HPDE6-E6E7 (cell line): ENCODE data around the gene SETBP1.
"Not testable (repeated sequence)": the region's sequence is repeated elsewhere in the genome, so short reads cannot be mapped to it uniquely, and the experiment has no call there.

Source experiments
- DNase-seq: peaks from one replicate; pipeline ENCODE4 v3.0.0; 2011; ENCODE audit warnings: missing footprints; ENCODE audit errors: extremely low spot score

The SETBP1 gene

DNA sequence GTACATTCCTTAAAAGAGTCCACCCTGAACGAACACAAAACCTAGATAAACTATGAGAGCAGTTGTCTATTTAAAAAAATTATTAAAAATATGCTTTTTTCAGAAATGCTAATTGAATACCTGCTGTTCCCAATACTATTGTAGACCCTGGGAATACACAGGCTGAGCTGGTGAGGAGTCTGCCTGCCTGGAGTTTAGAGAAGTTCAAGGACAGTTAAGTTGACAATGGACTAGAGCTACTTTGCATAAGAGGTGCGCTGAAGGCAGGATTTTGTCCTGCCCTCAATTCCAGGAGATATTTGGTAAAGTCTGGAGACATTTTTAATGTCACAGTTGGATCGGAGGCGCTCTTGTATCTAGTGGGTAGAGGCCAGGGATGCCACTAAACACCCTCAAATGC lies 110.2 kb downstream of the SETBP1 start:
- DNase-seq = no peak

DNA sequence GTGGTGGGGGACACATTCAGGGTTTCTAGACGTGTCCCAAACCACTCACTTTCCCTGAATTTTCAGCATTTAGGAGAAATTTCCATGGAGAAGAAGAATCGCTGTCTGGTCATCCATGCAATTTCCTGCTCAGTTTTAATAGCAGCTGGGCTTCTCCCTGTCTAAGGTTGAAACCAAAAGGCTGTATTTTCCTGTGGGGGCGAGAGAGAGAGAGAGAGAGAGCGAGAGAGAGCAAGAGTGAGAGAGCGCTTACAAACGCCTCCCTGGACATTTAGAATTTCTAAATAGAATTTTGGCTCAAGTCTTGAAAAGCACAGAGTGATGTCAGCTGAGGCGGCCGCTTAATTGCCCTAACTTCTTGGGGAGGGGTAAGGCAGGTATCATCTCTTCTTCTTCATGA lies 110.8 kb downstream of the SETBP1 start:
- no peak for DNase-seq

DNA sequence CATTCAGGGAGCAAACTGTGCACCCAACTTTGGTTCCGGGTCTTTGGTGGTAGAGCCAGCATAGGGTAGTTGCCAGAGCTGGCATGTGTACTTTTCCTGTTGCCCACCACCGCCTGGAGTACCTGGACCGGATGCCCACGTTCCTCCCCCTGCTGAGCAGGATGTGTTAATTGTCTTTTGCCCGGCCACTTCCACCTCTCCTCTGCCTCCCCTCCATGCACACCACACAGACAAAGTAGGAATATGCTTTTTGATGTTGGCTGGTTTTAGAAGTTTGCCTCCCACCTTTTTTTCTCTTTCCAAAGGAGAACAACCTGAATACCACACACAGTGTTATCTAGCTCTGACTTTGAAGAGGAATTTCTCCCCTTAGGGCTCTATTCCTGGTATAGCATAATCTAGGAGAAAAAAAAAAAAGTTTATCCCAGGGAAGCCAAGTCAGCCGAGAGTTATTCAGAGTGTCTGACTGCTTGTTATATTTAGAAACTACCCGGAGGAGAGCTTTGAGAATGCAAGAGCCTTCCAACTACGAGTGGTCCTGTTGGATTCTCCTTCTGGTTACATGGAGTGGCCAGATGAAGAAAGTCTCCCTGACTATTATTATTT lies 111.9 kb downstream of the SETBP1 start:
- no peak for DNase-seq

DNA sequence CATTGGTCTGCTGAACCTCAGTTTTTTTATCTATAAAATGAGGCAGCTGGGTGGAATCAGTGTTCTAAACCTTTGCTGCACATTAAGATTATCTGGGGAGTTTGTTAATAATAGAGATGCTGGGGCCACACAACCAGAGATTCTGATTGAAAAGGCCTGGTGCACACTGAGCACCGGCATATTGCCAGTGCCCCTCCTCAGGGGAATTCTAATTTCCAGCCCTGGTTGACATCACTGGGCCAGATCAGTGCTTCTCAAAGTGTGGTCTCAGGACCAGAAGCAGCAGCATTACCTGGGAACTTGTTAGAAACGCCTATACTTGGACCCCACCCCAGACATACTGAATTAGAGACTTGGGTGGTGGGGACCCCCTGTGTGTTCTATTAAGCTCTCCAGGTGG lies 112.5 kb downstream of the SETBP1 start:
- no peak for DNase-seq

DNA sequence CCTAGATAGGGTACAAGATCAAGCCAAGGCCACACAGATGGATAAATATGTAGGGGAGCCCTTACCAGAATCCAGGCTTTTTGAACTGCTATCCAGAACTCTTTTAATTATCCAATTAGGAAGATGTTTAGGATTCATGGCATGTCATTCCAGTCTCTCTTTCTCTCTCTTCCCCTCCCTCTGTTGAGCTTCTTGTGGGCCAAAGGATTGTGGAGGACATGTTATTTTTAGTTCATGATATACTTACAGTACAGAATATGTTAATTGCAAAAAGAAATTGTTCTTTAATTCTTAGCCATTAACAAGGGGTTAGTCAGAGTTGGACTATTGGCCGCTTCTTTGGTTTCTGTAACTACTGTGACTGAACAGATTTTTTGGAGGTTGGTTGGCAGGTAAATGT lies 113.0 kb downstream of the SETBP1 start:
- DNase-seq = no peak

DNA sequence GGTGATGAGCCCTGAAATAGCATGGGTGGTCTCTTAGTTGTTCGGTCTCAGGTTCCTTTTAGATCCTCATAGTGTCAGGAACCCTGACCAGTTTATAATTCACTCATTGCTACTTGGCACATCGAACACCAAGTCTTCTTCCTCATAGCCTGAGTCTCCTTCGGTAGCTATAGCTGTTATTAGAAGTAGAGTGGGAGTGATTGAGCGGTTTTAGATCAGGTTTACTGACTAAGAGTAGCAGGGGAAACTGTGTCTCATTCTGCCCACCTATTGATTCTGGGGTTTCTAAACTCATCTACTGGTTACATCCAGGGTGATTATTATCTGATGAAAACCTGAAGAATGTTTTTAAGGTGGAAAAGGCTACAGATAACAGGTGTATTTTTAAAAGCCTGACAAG lies 114.6 kb downstream of the SETBP1 start:
- DNase-seq = no peak

DNA sequence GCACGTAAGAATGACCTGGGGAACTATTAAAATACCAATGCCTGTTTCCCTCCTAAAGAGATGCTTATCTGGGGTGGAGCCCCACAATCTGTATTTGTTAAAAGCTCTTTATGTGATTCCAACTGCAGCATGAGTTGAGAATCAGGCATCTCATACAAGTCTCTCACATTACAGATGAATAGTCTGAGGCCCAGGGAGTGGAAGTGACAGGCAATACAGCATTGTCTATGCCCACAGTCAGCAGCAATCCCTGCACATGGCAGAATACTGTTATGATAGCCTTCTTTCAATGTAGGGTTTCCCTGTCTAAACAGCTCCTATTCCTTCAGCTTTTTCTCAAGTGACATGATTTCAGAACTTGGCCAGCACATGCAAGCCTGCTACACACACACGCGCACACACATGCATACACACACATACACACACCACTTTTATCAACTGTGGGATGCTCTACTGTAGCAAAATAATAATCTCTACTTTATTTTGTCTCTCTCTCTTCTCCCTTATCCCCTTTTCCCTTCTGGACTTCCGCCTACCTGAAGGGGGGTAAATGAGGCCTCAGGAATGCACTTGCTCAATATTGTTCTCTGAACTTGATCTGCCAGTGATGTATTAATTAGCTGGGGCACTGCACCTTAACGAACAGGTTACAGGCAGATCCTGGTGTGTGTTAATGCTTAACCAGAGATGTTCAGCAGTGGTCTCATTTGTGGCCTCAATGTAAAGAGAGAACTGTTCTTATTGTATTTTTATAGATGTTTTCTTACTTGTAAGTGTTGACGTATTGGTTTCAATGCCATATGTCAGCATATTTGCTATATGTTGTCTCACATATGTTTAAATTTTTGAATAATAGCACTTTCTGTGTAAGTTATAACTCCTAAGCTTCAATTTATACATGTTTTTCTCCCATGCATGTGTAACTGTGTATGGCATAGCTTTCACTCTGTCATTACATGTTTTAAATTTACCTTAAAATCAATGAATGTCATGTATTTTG lies 116.0 kb downstream of the SETBP1 start:
- DNase-seq = no peak

DNA sequence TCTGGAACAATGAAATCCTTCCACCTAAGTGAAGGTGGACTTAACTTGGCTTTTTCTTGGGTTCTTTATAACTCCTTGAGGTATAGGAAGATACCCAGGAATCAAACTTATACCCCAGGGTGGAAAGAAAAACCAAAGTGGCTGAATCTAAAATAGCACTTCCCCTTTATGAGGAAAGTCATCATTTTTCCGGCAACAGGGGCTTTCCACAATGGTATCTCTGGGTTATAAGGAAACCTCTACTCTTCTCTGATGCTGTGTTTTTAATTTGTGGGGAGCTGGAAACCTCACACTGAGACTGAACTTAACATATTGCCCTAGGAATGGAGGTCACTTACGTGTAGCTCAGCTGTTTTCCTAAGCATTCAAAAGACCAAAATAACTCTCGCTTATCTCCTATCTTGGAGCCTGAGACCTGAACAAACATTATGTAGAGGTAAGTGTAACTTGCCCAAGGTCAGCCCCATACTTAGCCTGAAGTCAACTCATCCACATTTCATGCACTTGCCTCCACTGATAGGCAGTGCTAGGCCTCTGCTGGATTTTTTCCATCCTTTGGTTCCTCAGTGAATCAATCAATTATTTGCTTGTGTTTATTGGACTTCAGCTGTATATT lies 117.9 kb downstream of the SETBP1 start:
- no peak for DNase-seq

DNA sequence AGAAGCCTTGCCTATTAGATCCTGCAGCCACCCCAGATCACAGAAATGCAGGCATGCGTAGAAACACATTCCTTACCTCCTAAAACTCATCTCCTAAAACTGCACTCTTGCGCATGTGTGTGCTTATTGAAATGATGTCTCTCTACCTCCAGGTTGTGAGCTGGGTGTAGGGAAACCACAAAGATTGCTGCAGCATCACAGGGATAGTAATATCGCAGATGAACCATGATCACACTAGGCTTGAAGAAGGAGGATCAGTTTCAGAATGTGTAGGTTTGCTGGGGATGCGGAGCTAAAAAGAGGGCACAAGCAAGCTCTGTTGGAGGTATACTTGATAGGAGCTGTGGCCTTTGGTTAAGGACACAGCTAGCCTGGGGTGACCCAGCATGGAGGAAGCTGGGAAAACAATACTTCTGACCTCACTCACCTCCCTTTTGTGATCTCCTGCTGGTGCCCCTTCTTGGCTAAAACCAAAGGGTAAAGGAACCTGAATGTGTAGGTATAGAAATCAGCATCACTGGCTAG lies 118.8 kb downstream of the SETBP1 start:
- no peak for DNase-seq

DNA sequence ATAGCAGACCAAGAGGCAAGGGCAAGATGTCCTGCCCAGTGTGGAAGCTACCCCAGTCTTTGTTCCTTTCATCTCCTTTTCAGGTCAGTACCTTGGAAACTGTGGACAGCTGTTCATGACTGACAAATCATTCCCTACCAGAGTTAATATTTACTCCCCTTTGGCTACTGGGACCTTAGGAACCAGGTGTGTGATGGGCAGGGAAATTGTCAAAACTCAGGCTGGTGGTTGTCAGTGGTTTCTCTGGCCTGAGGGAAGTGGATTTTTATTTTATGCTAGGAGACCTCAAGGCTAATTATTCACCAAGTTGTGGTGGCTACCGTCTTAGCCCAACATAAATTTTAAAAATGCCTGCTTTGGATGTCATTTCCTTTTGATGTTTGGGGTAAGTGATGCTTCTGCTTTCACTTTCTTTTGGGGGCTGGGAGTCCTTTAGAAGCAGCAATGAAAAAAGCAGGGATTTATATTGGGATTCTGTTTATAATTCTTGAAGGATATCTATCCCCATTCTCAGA lies 119.3 kb downstream of the SETBP1 start:
- DNase-seq = no peak

DNA sequence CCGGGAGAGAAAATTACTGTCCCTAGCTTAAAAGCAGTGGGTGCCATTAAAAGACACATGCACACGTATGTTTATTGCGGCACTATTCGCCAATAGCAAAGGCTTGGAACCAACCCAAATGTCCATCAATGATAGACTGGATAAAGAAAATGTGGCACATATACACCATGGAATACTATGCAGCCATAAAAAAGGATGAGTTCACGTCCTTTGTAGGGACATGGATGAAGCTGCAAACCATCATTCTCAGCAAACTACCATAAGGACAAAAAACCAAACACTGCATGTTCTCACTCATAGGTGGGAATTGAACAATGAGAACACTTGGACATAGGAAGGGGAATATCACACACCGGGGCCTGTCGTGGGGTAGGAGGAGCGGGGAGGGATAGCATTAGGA lies 120.1 kb downstream of the SETBP1 start:
- DNase-seq = not testable (repeated sequence)

DNA sequence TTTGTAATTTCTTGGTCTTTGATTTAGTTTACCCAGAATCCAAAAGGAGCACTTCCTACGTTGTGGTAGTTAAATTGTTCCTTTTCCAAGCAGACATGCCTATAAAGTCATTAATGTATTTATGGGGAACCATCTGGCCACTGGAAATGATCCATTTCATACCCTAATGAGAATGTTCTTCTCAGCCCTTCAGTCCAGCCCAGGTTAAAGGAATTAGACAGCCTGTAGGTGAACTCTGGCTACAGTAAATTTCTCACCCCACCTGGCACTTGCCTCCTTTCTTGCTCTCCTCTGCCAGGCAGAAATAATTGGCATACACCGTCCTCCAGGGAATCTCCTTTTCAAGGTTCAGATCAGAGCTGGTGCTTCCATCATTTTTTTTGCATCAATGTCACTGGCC lies 121.1 kb downstream of the SETBP1 start:
- DNase-seq = no peak

DNA sequence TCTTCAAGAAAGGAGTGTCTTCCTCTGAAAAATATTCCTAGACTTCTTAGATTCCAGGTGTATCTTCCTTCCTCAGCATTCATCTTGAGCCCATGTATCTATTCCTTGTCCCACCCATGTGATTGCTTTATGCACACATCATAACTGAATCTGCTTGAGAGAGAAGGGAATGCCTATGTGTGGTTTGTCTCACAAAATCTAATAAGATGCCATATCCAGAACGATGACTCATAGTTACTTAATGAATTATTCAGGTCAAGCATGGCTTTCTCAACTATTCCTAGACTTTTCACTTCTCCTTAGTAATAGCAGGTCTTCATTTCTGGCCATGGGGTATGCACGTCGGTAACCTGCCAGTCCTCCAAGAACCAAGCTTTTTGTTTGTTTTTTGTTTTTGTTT lies 121.8 kb downstream of the SETBP1 start:
- DNase-seq = no peak

DNA sequence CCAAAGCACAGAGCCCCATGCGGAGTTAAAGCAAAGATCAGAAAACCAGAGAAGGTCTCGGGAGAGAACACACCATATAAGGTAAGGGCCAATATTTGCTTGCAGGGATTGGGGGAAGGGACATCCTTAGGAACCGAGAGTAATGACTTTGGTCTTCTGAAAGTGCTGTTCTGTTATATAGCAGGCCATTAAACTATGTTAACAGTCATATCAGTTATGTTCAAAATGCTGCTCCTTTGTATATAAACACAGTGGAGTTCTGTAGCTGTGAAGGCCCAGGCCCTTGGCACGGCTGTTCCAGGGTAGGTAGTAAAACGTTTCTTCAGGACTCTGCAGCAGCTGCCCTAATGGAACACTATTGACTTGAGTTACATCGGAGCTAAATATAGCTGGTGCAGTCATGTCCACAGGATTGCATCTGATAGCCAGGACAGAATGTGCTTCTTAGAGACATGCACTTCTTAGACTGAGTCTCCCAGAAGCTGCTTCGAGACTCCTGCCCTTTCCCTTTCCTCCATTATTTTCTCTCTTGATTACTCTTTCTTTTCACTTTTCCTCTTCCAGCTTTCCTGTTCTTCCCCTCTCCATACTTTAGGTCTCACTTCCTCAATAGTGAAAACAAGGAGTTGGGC lies 122.4 kb downstream of the SETBP1 start:
- no peak for DNase-seq

DNA sequence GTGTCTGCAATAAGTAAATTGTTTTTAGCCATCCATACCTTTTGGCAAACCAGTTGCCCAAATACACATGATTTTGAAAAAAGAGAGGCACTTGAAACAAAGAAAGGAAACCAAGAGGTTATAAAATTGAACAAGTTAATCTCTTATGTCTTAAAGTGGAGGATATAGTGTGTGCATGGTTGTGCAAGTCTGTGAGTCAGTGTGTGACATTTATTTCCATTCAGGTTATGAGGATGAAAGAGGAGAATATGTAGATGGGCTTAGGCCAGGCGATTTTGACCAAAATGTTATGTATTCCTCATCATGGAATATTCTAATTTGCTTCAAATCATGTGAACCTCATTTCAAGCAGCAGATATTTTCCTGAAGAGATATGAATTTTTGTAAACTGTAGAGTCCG lies 123.3 kb downstream of the SETBP1 start:
- no peak for DNase-seq

DNA sequence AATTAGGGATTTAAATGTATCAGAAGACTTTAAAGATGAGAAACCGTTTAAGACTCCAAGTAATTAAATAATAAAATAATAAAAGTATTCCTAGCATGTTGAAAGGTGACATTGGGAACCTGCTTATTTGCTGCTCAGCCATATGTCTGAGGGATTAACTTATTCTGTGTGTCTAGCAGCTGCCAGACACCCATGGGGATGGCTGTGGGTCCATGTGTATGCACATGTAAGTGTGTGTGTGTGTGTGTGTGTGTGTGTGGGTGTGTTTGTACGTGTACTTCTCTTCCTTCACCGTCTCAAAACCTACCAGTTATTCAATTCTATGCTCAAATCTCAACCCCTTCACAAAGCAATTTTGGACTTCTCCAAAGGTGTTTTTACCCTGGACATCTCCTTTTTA lies 124.5 kb downstream of the SETBP1 start:
- DNase-seq = no peak

DNA sequence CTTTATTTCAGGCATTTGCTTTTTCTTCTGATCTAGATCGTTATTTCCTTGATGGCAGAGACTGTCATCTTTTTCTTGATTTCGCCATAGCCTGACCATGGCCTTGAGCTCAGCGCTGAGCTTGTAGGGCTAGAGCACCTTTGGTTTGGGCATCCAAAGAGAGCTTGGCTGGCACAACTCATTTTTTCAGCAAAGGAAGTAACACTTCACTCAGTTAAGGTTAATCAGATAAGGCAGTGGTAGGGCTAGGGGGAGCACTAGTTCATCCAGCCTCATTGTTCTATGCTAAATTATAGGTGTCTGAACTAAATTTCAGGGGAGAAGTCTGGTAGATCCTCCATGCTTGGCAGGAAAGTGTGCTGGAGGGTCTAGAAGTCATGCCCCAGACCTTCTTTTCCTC lies 125.0 kb downstream of the SETBP1 start:
- DNase-seq = no peak

DNA sequence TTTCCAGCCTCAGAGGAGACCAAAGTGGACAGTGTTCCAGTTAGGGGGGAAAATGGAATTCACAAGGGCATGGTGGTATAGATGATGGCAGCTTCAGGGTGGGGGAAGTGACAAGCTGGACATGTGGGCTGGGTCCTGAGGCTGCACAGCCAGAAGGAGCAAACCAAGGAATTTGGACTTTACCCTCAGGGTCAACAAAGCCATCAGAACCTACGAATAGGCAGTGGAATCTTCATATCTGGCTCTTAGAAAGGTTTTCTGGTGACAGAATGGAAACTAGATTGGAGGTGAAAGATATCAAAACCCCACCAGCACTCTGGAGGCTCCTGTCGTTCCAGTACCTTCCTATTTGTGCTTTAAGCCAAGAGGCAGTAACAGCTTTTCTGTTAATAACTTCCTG lies 127.1 kb downstream of the SETBP1 start:
- DNase-seq = no peak

DNA sequence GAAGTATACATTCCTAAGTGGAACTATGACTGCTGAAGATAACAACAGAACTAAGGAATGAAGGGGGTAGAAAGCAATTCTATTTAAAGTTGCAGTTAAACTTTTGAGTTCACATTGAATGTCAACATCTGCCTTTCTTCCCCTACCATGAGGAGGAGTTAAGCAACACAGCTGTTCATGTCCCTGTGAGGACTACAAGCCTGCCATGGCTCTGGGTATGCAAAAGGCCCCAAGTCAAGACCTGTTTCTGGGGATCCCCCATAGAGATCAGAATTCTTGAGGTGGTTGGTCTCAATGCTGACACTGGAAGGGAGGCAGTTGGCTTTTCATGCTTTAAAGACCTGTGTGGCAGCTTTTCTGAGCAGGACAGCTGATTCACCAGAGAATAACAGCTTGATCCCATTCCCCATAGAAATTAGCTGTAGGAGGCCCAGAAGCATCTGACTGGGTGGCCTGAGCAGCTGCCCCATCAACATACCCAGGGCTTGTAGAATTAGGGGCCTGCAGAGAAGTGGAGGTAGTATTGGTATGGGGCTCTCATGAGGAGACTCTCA lies 131.0 kb downstream of the SETBP1 start:
- no peak for DNase-seq

DNA sequence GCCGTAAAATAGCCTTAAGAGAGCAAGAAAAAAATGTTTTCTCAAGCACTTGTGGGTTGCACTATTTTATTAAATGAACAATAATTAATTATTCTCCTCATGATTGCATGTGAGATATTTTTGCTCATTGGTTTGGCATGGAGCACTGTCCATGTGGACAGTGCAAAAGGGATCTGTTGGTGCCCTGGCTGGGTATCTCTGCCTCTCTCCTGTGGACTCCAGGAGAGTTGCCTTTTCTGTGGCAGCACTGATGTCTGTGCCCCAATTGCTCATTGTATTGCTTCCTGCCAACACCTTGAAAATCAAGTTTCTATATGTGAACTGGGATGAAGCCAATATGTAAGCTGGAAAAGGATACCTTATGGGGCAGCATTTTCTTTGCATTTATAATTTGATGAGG lies 131.7 kb downstream of the SETBP1 start:
- DNase-seq = no peak

DNA sequence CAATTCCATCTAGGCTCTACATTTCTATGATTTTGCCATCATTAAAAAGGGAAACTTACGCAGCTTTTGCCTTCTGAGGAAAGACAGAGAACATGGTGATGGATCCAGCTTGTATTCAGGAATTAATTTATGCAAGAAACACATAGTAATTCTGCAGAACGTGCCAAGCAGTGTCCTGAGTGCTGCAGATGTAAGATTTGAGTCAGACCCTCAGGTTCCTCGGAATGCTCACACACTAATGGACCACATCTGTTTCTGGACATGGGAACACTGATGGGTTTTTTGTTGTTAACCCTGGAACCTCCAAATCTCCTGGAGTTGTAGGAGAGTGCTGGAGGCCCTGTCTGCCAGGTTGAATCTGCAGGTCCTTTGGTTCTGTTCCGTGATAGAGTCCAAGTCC lies 132.9 kb downstream of the SETBP1 start:
- no peak for DNase-seq

DNA sequence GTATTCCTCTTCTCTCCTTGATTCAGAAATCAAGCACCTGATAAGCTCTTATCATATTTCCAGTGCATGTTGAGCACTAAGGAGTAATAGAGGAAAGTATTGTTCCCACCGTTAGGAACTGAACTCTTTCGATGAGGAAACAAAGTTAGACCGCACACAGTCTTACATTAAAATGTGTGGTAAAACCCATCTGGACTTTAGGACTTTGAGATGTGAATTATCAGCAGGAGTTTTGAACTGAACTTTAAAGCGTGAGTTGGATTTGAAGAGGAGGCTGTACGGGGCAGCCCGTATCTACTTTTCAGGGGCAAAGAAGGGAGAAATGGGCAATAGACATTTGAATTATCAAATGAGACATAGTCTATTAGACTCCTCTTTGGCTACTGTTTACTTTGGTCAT lies 134.4 kb downstream of the SETBP1 start:
- no peak for DNase-seq
